Vagina (tissue), 2 donors: Measurements from ENCODE around the gene PANX3. TPM values are rescaled to one million over a fixed set of nuclear protein-coding genes. Genes with fewer than 3 reads are reported as not detected.

Experiments used
- DNase-seq, 2 donors: peaks; one replicate each; pipeline ENCODE4 v3.0.0-alpha.2; 2017; ENCODE audit errors: extremely low spot score in 2 of 2
- H3K27ac ChIP-seq: fragments of 200-600 bp; sonication (generic); one replicate; pipeline ENCODE4 v1.5.1; 2019
- H3K27me3 ChIP-seq: fragments of 200-600 bp; sonication (generic); one replicate; pipeline ENCODE4 v1.5.1; 2019
- H3K36me3 ChIP-seq, 2 donors: fragments of 200-600 bp; sonication (generic); one replicate each; pipeline ENCODE4 v1.5.1; 2017 to 2019
- H3K4me1 ChIP-seq: fragments of 200-600 bp; sonication (generic); one replicate; pipeline ENCODE4 v1.5.1; 2019
- H3K4me3 ChIP-seq, 2 donors: fragments of 200-600 bp; sonication (generic); 1 replicate in 1 of 2; 2 replicates in 1 of 2; pipeline ENCODE4 v1.5.1; 2016 to 2019
- H3K9me3 ChIP-seq: fragments of 200-600 bp; sonication (generic); one replicate; pipeline ENCODE4 v1.5.1; 2019
- POLR2A ChIP-seq, 2 donors: fragments of 450-650 bp; IDR thresholded peaks; one replicate each; pipeline ENCODE4 v1.6.1; 2017; ENCODE audit warnings: antibody characterized with exemption in 2 of 2, mild to moderate bottlenecking in 2 of 2, moderate library complexity in 2 of 2
- POLR2AphosphoS5 ChIP-seq, 2 donors: sonication (generic); formaldehyde crosslinking; IDR thresholded peaks; one replicate each; pipeline ENCODE4 v1.9.0; 2017; ENCODE audit warnings: antibody characterized with exemption in 2 of 2, mild to moderate bottlenecking in 2 of 2, low read depth in 1 of 2; ENCODE audit not compliant: insufficient read depth in 1 of 2
- intact Hi-C: fragments of 100-400 bp; cut with DNase I; formaldehyde crosslinking; loops from one replicate; pipeline ENCODE4 v1.15.1; 2023
- total RNA-seq: library from RNA; depleted of rRNA; stranded (reverse); fragments of >200 nt; gene quantifications from one replicate; pipeline ENCODE4 v1.2.3, GENCODE V29; 2016
- TF ChIP-seq, protein P1 (sequence below), 3 experiments: fragments of 450-650 bp in 2 of 3; fragments of 200-600 bp in 1 of 3; sonication (generic) in 1 of 3; IDR thresholded peaks; one replicate each; pipeline ENCODE4 v1.5.1; 2017 to 2019; ENCODE audit warnings: antibody characterized with exemption in 3 of 3, mild to moderate bottlenecking in 2 of 3, moderate library complexity in 2 of 3

The PANX3 gene
- total RNA-seq, 1 donor from 2014 or later = not detected

- H3K4me1 ChIP-seq = no peaks in the 10 kb centered on the region
- no peaks in the 10 kb centered on the region for H3K27me3 ChIP-seq
- DNase-seq = no peak
- intact Hi-C loops = no loop called here
- H3K4me3 ChIP-seq = no peak overlapping the region
- no peak overlapping the region for H3K27ac ChIP-seq
- H3K36me3 ChIP-seq = no peaks in the 10 kb centered on the region
- no peaks in the 10 kb centered on the region for H3K9me3 ChIP-seq
- TF ChIP-seq POLR2AphosphoS5 (IDR thresholded peaks at IDR 0.05; ENCODE audit: insufficient read depth in 1 of 2, low read depth in 1 of 2) = no peak
Observed at GRCh38 chr11:124658986-124659385, 47.8 kb downstream of the PANX3 start.

GRCh38 chr11:124661553-124661952 is 50.3 kb downstream of the PANX3 start:
- Histone ChIP-seq H3K36me3 (no peaks in the 10 kb centered on the region), H3K9me3 (no peaks in the 10 kb centered on the region), H3K4me1 (no peaks in the 10 kb centered on the region), H3K4me3 (no peak overlapping the region), H3K27me3 (no peaks in the 10 kb centered on the region), H3K27ac (no peak overlapping the region)
- TF ChIP-seq POLR2A (IDR thresholded peaks at IDR 0.05) (no peak), POLR2AphosphoS5 (IDR thresholded peaks at IDR 0.05; ENCODE audit: insufficient read depth in 1 of 2, low read depth in 1 of 2) (no peak)
- TF ChIP-seq, protein P1, sequence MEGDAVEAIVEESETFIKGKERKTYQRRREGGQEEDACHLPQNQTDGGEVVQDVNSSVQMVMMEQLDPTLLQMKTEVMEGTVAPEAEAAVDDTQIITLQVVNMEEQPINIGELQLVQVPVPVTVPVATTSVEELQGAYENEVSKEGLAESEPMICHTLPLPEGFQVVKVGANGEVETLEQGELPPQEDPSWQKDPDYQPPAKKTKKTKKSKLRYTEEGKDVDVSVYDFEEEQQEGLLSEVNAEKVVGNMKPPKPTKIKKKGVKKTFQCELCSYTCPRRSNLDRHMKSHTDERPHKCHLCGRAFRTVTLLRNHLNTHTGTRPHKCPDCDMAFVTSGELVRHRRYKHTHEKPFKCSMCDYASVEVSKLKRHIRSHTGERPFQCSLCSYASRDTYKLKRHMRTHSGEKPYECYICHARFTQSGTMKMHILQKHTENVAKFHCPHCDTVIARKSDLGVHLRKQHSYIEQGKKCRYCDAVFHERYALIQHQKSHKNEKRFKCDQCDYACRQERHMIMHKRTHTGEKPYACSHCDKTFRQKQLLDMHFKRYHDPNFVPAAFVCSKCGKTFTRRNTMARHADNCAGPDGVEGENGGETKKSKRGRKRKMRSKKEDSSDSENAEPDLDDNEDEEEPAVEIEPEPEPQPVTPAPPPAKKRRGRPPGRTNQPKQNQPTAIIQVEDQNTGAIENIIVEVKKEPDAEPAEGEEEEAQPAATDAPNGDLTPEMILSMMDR (IDR thresholded peaks at IDR 0.05) = no peak
- intact Hi-C loops = no loop called here
- DNase-seq = no peak

DNA sequence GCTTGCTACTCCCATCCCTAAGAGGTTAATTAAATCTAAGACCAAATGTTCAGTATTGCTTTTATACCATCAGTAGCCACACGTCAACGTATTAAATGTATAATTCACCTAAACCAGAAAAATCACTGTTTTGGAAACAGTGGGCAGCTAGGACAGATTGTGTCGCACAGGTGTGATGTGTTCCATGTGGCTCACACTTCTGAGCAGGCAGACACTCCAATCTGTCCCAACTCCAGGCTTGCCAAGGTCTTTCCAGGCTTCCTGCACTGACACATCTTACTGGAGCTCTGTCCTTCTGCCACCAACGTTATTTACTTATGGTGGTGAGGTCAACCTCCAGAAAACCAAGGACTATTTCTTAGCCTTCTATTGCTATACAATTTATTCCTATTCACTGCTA is 50.9 kb downstream of the PANX3 start:
- no peaks in the 10 kb centered on the region for H3K4me1 ChIP-seq
- H3K36me3 ChIP-seq = peaks cover 0 to 4% of the 10 kb centered on the region in 2 donors
- intact Hi-C loops = no loop called here
- H3K4me3 ChIP-seq = no peak overlapping the region
- no peak overlapping the region for H3K27ac ChIP-seq
- H3K9me3 ChIP-seq = no peaks in the 10 kb centered on the region
- no peaks in the 10 kb centered on the region for H3K27me3 ChIP-seq
- DNase-seq = no peak
- TF ChIP-seq POLR2A (IDR thresholded peaks at IDR 0.05) (no peak), POLR2AphosphoS5 (IDR thresholded peaks at IDR 0.05; ENCODE audit: insufficient read depth in 1 of 2, low read depth in 1 of 2) (no peak)
- TF ChIP-seq, protein P1 (IDR thresholded peaks at IDR 0.05) = no peak

GRCh38 chr11:124663861-124664260 is 52.6 kb downstream of the PANX3 start:
- no peak overlapping the region for H3K4me3 ChIP-seq

GRCh38 chr11:124667601-124668000 is 56.4 kb downstream of the PANX3 start:
- intact Hi-C loops = no loop called here
- no peaks in the 10 kb centered on the region for H3K27me3 ChIP-seq
- H3K9me3 ChIP-seq = no peaks in the 10 kb centered on the region
- peaks cover 0 to 6% of the 10 kb centered on the region in 2 donors for H3K36me3 ChIP-seq
- no peak for DNase-seq
- H3K27ac ChIP-seq = no peak overlapping the region
- TF ChIP-seq, protein P1 (IDR thresholded peaks at IDR 0.05) = no peak
- TF ChIP-seq POLR2AphosphoS5 (IDR thresholded peaks at IDR 0.05; ENCODE audit: insufficient read depth in 1 of 2, low read depth in 1 of 2) = no peak
- no peak for TF ChIP-seq POLR2A (IDR thresholded peaks at IDR 0.05)
- H3K4me3 ChIP-seq = no peak overlapping the region
- peaks cover 3% of the 10 kb centered on the region for H3K4me1 ChIP-seq

More at GRCh38 chr11:124663861-124664260, 52.6 kb downstream of the PANX3 start:
- intact Hi-C loops = no loop called here
- no peaks in the 10 kb centered on the region for H3K4me1 ChIP-seq
- no peak overlapping the region for H3K27ac ChIP-seq
- no peaks in the 10 kb centered on the region for H3K27me3 ChIP-seq
- TF ChIP-seq, protein P1 (IDR thresholded peaks at IDR 0.05) = no peak
- TF ChIP-seq POLR2A (IDR thresholded peaks at IDR 0.05) = no peak
- no peak for TF ChIP-seq POLR2AphosphoS5 (IDR thresholded peaks at IDR 0.05; ENCODE audit: insufficient read depth in 1 of 2, low read depth in 1 of 2)
- H3K36me3 ChIP-seq = peaks cover 0 to 6% of the 10 kb centered on the region in 2 donors
- no peaks in the 10 kb centered on the region for H3K9me3 ChIP-seq
- DNase-seq = no peak
